OCI-LY3 (cell line): Measurements from ENCODE around the gene RHOC.

Source experiments
- EZH2phosphoT487 ChIP-seq: fragments of 200-600 bp; shearing (Covaris generic); IDR thresholded peaks from 2 replicates; pipeline ENCODE4 v1.6.1; 2018; ENCODE audit warnings: antibody characterized with exemption, mixed run types, low read depth
- TF ChIP-seq, protein P1 (sequence below): fragments of 200-600, 300-600 bp; sonication (generic); IDR thresholded peaks from 2 replicates; pipeline ENCODE4 v1.5.1; 2014; ENCODE audit warnings: antibody characterized with exemption, low read length, low read depth

DNA sequence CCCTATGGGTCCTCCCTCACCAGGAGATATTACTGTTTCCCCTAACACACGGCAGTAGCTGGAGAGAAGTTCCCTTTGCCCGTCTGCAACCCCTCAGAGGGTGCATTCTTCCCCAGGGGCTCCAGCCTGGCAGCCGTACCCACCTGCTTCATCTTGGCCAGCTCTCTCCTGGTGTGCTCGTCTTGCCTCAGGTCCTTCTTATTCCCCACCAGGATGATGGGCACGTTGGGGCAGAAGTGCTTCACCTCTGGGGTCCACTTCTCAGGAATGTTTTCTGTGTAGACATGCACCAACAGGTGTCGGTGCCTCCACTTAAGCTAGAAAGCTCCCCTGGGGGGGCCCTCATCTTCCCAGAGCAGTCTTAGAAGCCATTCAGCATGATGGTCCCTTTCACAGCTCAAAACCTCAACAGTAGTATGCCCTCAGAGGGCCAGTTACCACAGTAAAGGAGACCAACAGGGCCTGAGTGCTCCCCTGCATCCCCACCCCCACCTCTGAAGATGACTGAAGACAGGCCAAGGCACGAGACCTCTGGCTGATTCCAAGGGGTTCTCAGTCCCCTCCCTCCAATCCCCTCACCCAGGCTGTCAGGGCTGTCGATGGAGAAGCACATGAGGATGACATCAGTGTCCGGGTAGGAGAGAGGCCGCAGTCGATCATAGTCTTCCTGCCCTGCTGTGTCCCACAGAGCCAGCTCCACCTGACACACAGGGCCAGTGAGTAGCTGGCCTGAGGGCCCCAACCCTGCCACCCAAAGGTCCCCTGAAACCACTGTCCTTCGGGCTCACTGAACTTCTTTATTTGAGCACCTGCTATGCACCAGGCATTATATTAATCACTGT, 4.3 kb downstream of the RHOC start:
- TF ChIP-seq, protein P1, sequence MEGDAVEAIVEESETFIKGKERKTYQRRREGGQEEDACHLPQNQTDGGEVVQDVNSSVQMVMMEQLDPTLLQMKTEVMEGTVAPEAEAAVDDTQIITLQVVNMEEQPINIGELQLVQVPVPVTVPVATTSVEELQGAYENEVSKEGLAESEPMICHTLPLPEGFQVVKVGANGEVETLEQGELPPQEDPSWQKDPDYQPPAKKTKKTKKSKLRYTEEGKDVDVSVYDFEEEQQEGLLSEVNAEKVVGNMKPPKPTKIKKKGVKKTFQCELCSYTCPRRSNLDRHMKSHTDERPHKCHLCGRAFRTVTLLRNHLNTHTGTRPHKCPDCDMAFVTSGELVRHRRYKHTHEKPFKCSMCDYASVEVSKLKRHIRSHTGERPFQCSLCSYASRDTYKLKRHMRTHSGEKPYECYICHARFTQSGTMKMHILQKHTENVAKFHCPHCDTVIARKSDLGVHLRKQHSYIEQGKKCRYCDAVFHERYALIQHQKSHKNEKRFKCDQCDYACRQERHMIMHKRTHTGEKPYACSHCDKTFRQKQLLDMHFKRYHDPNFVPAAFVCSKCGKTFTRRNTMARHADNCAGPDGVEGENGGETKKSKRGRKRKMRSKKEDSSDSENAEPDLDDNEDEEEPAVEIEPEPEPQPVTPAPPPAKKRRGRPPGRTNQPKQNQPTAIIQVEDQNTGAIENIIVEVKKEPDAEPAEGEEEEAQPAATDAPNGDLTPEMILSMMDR: no peak
- no peak for TF ChIP-seq EZH2phosphoT487
